HG03432 (cell line): ENCODE measurements around the gene TRMO.

Experiments used
- ATAC-seq: cut with Tn5 transposase; IDR thresholded peaks from one replicate; pipeline ENCODE4 v1.9.1; 2021; ENCODE audit warnings: mild to moderate bottlenecking, moderate library complexity; ENCODE audit not compliant: unreplicated experiment

TRMO gene

DNA sequence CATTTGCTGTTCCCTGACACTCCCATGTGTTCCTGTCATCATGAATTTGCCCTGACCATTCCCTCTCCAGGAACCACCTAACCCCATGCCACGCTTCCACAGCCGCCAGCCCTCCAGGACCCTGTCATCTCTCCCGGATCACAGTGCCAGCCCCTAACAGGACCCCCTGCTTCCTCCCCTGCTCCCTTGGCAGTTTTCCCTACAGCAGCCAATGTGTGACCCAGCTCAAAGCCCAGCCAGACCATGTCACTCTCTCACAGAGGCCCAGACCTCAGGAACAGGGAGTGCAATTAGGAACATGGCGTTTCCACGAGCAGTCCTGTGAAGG, 61.2 kb downstream of the TRMO start:
- no peak for ATAC-seq

DNA sequence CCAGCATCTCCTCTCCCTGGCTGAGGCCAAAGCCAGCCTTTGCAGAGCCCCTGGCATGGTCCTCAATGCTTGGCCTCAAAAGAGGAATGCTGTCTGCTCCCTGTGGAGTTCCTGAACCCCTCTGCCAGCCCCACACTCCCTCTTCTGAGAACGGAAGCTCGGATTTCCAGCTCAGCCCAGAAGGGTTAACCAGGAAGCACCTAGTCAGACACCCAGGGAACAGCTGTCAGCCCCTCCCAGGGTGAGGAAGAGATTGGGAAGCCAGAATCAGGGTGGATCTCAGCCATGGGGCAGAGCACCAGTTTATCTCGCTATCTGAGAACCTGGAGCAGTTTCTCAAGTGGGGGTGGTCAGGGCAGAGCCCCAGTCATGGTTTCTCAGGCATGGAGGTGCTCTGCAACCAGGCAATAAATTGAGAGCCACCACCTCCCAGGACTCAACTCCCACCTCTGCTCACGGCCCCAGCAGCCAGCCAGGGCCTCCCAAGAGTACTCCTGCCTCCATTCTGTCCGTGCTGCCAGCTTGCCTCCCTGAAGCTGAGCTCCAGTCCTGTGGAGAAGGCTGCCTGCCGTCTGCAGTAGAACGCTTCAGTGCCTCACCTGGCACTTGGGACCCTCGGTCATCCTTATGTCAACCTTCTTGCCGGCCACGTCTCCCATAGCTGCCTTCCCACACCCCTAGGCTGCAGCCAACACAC, 61.7 kb downstream of the TRMO start:
- ATAC-seq: no peak

DNA sequence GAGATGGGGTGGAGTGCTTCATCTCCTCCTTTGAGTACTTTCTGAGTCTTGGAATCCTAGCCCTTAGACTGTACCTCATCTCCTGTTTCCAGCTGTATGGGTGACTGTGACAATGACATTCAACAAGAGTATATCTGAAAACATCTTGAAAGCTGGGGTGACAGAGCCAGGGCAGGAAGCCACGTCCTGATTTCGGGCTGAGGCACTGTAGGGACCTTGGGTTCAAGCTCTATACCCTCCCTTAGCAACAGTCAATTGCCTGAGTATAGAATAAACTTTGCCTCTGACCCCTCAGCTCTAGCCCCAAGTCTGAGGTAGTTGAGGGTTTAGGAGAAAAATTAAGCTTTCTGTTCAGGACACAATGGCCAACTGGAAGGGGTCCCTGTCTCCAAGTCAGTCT, 63.0 kb downstream of the TRMO start:
- no peak for ATAC-seq

DNA sequence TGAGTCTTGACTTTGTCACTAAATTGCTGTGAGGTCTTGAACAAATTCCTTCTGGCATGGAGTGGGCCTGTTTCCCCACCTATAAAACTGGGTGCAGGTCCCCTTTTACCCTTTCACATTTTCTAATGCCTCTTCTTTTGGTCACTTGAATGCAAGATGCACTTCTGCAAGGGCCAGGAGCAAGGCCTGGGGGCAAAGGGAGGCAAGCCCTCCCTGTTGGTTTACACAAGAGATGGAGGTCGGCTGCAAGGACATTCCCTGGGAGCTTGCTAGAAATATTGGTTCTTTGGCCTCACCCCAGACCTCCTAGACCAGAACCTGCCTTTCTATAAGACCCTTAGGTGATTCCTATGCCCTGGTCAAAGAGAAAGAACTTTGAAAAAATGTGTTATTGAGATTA, 63.5 kb downstream of the TRMO start:
- ATAC-seq: no peak

- no peak for ATAC-seq
These were observed 63.9 kb downstream of the TRMO start for GRCh38 chr9:97858393-97858713.

- no peak for ATAC-seq
These were observed 64.5 kb downstream of the TRMO start for GRCh38 chr9:97857606-97858392.

DNA sequence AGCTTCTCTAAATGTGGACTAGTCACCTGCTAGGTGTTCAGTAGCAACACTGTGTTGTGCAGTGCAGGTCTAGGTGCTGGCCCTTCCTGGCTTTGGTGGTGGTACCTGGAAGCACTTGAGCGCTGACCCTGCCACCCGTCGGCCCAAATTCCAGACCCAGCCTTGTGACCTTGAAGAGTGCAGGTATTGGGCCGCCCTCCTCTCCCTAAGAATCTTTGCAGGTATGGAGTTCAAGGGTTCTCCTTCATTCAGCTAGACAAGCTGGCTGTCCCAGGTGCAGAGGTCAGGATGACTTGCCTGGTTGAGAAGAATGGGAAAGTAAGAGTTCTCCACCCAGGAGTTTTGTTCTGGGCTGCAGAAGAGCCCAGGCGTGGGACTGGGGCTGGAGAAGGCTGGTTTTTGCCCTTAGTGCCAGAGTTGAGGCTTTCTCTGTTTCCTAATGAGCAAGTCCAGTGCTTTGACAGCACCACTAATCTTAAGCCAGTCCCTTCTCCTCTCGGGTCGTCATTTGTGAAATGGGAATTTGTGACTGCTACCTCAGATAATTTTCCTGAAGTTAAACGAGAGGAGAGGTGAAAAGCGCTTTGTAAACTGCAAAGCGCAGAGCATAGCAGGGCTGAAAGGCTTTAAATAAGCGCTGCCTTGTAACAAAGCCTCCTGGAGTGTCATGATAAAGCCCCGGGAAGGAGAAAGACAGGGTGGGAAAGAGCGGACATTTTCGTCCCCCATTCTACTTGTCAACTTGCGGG, 65.3 kb downstream of the TRMO start:
- ATAC-seq: no peak

DNA sequence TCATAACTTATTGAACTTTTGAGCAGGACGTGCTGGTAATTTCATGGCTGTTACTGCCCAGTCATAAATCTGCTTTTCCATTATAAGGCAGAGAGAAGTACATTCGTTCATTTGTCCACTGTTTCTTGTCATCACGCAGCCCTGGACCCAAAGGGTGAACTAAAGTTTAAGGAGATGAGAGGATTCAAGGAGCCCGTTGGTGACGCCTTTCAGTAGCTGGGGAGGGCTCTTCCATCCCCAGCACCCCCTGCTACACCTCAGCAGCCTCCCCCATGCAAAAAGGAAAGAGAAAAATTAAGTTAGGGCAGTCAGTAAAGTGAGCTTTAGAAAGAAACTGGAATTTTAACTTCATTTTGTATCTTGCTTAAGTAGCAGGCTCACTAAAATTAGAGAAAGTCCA, 66.4 kb downstream of the TRMO start:
- ATAC-seq: no peak

GRCh38 chr9:97855486-97855875, 66.8 kb downstream of the TRMO start:
- ATAC-seq: no peak

GRCh38 chr9:97854696-97855485, 67.4 kb downstream of the TRMO start:
- no peak for ATAC-seq
